Stimulated activated CD4-positive, alpha-beta T cell treated with anti-CD3 and anti-CD28 coated beads, Interleukin-4, amount 100 ng/mL, for 24 hours (primary cell): ENCODE data around the gene GBGT1.

Experiments used
- DNase-seq: peaks from one replicate; pipeline ENCODE4 v3.0.0-alpha.2; 2020

The GBGT1 gene

GRCh38 chr9:133113163-133113948, 50.4 kb downstream of the GBGT1 start:
- DNase-seq = no peak

DNA sequence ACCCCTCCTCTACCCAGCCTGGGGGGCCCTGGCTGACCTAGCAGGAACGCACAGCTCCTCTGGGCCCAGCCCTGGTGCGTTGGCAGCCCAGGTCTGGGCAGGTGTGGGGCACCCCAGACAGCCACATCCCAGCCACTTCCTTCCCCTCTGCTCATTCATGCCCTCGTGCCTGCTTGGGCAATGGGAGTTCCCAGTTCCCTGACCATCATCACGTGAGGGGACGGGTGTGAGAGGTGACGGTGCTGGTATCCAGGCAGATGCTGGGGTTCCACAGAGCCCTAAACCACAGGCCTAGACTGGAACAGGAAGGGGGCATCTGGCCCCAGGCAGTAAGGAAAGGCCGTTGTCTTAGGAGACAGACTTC, 51.1 kb downstream of the GBGT1 start:
- peak; percentile 28 for DNase-seq

DNA sequence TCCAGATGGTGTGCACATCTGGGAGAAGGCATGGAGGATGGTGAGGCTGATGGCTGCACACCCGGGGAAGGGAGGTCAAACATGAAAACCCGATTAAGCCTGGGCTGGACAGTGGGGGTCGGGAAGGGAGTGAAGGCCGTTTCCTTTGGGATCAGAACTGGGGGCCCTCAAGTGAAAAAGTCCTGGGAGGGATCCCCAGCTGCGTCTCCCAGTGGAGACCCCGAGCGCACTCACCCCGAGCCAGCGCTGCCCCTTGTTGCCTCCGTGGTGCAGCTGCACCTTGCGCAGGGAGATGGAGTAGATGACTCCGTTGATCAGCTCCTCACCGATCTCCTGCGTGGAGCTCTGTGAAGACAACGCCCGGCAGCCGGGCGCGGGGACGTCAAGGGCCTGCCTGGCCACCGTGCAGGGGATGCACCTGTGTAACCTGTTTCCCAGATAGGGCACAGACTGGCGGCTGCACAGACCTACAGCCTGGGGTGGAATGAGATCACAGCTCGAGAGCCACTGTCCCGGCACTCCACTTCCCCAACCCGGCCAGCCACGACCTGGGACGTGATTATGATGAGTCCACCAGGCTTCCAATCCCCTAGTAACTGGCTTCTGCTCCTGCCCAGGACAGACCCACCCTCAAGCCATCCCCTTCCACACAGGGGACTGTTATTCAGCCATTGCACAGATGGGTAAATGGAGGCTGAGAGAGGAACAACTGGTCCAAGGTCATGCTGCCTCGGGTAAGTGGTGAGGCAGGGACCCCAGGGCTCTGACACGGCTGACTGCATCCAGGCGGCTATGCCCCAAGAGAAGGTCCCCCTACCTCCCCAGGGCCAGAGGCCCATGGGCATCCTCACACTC, 51.7 kb downstream of the GBGT1 start:
- DNase-seq = no peak

- DNase-seq = no peak
Measured at GRCh38 chr9:133109931-133110650, 53.6 kb downstream of the GBGT1 start.

- no peak for DNase-seq
Measured at GRCh38 chr9:133108794-133109641, 54.7 kb downstream of the GBGT1 start.

DNA sequence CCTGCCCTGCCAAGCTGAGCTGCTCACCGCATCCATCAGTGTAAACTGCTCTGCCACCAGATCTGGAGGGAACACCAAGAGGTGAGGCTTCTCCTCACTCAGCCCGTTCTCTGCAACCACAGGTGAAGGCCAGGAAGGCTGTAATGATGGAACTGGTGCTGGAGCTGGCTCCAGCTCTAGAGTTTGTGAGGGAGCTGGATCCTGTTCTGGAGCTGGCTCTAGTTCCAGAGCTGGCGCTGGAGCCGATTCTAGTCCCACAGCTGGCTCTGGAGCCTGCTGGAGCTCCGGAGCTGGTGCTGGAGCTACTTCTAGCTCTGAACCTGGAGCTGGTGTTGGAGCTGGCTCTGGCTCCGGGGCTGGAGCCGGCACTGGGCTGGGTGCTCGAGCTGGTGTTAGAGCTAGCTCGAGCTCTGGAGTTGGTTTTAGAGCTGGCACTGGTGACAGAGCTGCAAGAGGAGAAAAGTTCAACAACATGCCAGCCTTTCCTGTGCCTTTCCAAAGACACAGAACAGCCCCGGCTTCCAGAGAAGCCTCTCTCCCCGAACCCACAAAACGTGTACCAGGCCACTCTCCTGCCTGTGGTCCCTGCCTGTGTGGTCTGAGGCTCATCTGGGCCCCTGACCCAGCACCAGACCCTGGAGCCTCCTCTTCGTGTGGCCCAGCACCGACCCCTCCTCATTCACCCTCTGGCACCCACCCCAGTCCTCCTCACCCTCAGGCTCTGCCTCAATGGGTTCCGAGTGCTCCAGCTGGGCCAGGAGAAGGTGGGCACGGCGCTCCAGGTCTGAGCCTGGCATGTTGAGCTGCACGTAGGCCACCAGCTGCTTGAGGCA, 55.5 kb downstream of the GBGT1 start:
- no peak for DNase-seq

- DNase-seq = no peak
Measured at GRCh38 chr9:133107245-133107722, 56.4 kb downstream of the GBGT1 start.

- no peak for DNase-seq
Measured at GRCh38 chr9:133106511-133107244, 57.0 kb downstream of the GBGT1 start.

DNA sequence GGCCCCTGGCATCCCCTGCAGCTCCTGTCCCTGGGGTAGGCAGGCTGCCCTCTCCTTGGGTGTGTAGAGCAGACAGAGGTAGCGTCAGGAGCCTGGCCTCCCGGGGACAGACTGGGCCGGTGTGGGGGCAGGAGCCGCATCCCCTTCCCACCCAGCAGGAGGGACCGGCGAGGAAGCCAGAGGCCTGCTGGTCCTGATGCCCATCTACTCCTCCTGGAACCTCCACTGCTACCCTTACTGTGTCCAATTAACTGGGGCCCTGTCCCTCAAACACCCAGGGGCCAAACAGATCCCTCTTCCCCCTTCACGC, 58.3 kb downstream of the GBGT1 start:
- DNase-seq = no peak

DNA sequence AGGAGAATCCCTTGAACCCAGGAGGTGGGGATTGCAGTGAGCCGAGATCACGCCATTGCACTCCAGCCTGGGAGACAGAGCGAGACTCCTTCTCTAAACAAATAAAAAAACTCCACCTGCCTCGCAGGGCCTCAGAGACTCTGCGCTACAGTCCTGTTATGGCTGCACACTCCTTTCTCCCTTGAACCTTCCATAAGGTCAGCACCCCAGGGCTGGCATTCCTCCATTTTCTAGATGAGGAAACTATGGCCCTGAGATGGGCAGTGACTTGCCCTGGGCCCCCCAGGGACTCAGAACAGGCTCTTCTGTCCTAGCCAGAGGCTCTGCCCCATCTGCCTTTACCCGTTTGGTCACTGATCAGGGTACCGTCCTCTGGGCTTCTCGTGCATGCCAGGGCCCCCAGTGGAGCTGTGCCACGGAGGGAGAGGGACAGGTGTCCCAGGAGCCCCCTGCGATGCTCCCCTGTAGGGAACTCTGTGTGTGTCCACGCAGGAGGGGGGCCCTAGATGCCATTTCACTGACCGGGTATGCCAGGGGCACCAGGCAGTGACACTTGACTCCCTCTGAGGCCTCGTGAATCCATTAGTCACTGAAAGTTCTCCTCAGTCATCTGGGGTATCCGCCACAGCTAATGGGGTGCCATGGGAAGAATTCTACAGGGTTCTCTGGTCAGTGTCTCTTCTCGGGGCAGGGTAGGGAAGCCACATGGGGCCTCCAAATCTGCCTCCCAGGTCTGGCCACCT, 58.8 kb downstream of the GBGT1 start:
- DNase-seq = no peak

DNA sequence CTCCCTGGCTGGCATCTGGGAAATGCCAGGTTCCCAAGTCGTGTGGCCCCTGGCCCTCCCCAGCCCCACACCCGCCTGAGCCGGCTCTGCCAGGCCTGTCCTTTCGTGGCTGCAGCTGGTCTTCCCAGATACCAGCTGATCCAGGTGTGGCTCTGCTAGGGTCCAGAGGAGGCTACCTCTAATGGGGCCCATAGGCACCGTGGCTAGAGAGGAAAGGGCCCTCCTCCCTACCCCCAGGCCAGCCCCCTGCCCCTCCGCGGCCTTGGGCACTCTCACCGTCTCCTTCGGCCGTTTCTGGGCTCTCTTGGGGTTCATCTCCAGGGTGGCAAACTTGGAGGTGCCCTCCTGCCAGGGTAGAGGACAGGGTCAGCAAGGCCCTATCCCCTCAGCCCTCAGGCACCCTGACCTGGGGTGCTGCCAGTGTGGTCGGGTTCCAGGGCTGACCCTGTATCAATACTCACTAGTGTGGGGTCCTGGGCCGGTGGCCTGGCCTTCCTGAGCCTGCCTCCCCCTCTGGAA, 59.7 kb downstream of the GBGT1 start:
- no peak for DNase-seq

DNA sequence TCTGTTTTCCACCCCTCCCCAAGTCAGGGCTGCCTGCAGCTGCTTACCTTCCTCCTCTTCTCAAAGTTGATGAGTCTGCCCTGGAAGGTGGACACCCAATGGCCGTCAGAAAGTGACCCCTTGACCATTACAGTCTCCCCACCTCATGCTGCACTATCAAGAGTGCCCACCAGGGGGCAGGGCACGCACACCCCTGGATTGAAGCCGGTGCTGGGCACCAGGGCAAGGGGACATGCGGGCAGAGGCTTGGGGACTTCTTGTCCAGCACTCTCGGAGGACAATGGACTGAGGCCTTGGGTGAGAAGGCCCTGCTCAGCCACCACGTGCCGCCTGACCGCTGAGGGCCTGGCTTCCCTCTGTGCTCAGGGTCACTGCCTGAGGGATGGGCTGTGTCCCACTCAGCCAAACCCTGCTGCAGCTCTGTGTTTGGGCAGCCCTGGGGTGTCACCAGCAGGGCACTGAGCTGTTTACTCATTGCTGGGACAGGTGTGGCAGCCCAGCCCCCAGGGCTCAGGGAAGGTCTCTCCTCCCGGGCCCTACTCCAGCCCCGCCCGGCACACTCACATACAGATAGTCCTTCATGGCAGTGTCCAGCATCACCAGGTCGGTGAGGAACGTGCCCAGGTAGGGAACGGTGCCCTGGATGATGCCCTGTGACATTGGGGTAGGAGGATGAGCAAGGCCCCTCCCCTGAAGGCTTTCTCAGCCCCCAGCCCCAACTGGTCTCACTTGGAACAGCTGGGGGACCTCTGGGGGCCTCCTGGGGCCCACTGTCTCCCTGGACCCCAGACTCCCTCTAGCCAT, 60.3 kb downstream of the GBGT1 start:
- DNase-seq = peak; percentile 55
